ENCODE results near the gene FSTL4.
A peak's percentile ranks its signal among the peaks of the same experiment; 100 is the strongest.

Gene FSTL4

GRCh38 chr5:133246376-133247150 lies 365.8 kb downstream of the FSTL4 start:
- TF ChIP-seq CTCF (IDR thresholded peaks at IDR 0.05; ENCODE audit: borderline replicate concordance, control extremely low read depth, extremely low read depth, insufficient read depth, missing control alignments): no peak
- DNase-seq (ENCODE audit: low spot score): no peak
- in situ Hi-C loops (cut with MboI; ENCODE audit: low sequenced_read_pairs, unreplicated experiment): no loop called here

GRCh38 chr5:133246053-133246370 lies 366.3 kb downstream of the FSTL4 start:
- no peak for DNase-seq (ENCODE audit: low spot score)
- in situ Hi-C loops (cut with MboI; ENCODE audit: low sequenced_read_pairs, unreplicated experiment): no loop called here
- no peak for TF ChIP-seq CTCF (IDR thresholded peaks at IDR 0.05; ENCODE audit: borderline replicate concordance, control extremely low read depth, extremely low read depth, insufficient read depth, missing control alignments)

GRCh38 chr5:133245191-133246052 lies 366.9 kb downstream of the FSTL4 start:
- in situ Hi-C loops (cut with MboI; ENCODE audit: low sequenced_read_pairs, unreplicated experiment): no loop called here
- TF ChIP-seq CTCF (IDR thresholded peaks at IDR 0.05; ENCODE audit: borderline replicate concordance, control extremely low read depth, extremely low read depth, insufficient read depth, missing control alignments): no peak
- DNase-seq (ENCODE audit: low spot score): no peak

- no peak for TF ChIP-seq CTCF (IDR thresholded peaks at IDR 0.05; ENCODE audit: borderline replicate concordance, control extremely low read depth, extremely low read depth, insufficient read depth, missing control alignments)
- in situ Hi-C loops (cut with MboI; ENCODE audit: low sequenced_read_pairs, unreplicated experiment): no loop called here
- peak; percentile 68 for DNase-seq (ENCODE audit: low spot score)
These were observed 368.1 kb downstream of the FSTL4 start for GRCh38 chr5:133244242-133244641.

- no peak for TF ChIP-seq CTCF (IDR thresholded peaks at IDR 0.05; ENCODE audit: borderline replicate concordance, control extremely low read depth, extremely low read depth, insufficient read depth, missing control alignments)
- in situ Hi-C loops (cut with MboI; ENCODE audit: low sequenced_read_pairs, unreplicated experiment): no loop called here
- DNase-seq (ENCODE audit: low spot score): no peak
These were observed 369.1 kb downstream of the FSTL4 start for GRCh38 chr5:133243196-133243595.

- peak; percentile 70 for DNase-seq (ENCODE audit: low spot score)
- TF ChIP-seq CTCF (IDR thresholded peaks at IDR 0.05; ENCODE audit: borderline replicate concordance, control extremely low read depth, extremely low read depth, insufficient read depth, missing control alignments): no peak
- in situ Hi-C loops (cut with MboI; ENCODE audit: low sequenced_read_pairs, unreplicated experiment): no loop called here
These were observed 370.0 kb downstream of the FSTL4 start for GRCh38 chr5:133242221-133242835.

Data from GM13976 (cell line).